22Rv1 (cell line): ENCODE data around the gene MNX1.

Experiments
- ZFX ChIP-seq: fragments of 450-650 bp; IDR thresholded peaks from 2 replicates; pipeline ENCODE4 v1.6.1; 2017; ENCODE audit warnings: antibody characterized with exemption, borderline replicate concordance
- TF ChIP-seq, protein P1 (sequence below): fragments of 450-650 bp; IDR thresholded peaks from 2 replicates; pipeline ENCODE4 v1.5.1; 2017; ENCODE audit warnings: mild to moderate bottlenecking

DNA sequence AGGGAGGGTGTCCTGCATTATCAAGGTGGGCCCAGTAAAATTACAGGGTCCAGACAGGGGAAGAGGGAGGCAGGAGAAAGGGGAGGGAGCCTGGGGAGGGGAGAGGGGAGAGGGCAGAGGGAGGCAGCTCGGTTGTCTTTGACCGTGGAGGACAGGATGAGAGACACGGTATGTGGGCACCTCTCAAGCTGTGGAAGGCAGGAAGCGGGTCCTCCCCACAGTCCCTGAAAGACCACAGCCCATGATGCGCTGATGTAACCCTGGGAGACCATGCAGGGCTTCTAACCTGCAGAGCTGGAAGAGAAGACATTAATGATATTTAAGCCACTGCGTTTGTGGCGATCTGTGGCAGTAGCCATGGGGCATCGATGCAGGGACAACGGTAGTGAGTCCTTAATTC is 27.2 kb upstream of the MNX1 start:
- TF ChIP-seq, protein P1, sequence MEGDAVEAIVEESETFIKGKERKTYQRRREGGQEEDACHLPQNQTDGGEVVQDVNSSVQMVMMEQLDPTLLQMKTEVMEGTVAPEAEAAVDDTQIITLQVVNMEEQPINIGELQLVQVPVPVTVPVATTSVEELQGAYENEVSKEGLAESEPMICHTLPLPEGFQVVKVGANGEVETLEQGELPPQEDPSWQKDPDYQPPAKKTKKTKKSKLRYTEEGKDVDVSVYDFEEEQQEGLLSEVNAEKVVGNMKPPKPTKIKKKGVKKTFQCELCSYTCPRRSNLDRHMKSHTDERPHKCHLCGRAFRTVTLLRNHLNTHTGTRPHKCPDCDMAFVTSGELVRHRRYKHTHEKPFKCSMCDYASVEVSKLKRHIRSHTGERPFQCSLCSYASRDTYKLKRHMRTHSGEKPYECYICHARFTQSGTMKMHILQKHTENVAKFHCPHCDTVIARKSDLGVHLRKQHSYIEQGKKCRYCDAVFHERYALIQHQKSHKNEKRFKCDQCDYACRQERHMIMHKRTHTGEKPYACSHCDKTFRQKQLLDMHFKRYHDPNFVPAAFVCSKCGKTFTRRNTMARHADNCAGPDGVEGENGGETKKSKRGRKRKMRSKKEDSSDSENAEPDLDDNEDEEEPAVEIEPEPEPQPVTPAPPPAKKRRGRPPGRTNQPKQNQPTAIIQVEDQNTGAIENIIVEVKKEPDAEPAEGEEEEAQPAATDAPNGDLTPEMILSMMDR, result no peak
- TF ChIP-seq ZFX, result no peak
